WI38 (cell line): ENCODE results near the gene TRIM44.
"Not testable (repeated sequence)": the region's sequence is repeated elsewhere in the genome, so short reads cannot be mapped to it uniquely, and the experiment has no call there.

ENCODE experiments used
- H3K4me3 ChIP-seq: 2 replicates; pipeline ENCODE4 v1.5.1; 2011; ENCODE audit warnings: low read depth, mild to moderate bottlenecking, control low read depth, low read length
- TF ChIP-seq, protein P1 (sequence below): IDR thresholded peaks from 2 replicates; pipeline ENCODE4 v1.5.1; 2012; ENCODE audit warnings: low read depth, mild to moderate bottlenecking, control low read depth, low read length

TRIM44 gene

DNA sequence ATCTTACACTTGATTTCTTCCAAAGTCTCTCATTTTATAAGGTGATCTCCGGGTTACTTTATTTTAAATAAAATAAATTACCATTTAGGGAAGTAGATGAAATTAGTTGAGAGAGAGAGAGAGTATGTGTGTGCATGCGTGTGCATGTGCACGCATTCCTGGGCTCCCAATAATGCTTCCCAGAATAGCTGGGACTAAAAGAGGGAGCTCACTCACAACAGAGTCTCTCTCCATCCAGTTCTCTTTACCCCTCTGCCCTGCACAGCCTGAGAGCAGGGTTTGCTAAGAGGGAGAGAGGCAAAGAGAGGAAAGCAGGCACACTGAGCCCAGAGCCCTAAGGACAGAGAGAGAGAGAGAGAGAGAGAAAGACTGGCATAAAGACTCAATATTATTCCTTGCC, 11.3 kb upstream of the TRIM44 start:
- TF ChIP-seq, protein P1, sequence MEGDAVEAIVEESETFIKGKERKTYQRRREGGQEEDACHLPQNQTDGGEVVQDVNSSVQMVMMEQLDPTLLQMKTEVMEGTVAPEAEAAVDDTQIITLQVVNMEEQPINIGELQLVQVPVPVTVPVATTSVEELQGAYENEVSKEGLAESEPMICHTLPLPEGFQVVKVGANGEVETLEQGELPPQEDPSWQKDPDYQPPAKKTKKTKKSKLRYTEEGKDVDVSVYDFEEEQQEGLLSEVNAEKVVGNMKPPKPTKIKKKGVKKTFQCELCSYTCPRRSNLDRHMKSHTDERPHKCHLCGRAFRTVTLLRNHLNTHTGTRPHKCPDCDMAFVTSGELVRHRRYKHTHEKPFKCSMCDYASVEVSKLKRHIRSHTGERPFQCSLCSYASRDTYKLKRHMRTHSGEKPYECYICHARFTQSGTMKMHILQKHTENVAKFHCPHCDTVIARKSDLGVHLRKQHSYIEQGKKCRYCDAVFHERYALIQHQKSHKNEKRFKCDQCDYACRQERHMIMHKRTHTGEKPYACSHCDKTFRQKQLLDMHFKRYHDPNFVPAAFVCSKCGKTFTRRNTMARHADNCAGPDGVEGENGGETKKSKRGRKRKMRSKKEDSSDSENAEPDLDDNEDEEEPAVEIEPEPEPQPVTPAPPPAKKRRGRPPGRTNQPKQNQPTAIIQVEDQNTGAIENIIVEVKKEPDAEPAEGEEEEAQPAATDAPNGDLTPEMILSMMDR = no peak
- H3K4me3 ChIP-seq = no peak overlapping the region

DNA sequence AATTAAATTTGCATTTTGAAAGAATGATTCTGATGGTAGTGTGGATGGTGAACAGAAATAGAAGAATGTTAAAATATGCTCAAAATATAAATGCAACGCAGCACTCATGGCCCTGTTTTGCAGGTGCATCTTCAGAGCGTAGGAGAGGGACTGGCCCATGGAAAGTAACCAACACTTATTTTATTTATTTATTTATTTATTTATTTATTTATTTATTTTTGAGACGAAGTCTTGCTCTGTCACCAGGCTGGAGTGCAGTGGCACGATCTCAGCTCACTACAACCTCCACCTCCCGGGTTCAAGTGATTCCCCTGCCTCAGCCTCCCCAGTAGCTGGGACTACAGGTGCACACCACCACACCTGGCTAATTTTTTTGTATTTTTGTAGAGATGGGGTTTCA, 9.8 kb upstream of the TRIM44 start:
- not testable (repeated sequence) for H3K4me3 ChIP-seq

DNA sequence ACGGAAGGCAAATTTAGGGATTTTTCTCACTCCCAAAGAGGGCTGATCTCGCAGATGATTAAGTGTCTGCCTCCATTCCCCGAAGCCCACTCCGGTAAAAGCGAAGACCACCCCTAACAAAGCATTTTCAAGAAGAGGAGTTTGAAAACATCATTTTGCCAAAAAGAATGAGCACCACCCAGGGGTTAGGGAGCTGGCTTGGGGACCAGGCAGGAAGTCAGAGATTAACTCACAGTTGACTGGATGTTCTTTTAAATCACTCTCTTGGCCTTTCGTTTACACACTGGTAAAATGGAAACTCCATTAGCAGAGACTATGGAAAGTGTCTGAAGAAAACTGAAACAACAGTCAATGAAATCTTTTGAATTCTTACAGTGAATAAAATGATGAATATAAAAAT, 7.9 kb upstream of the TRIM44 start:
- H3K4me3 ChIP-seq = no peak overlapping the region
- TF ChIP-seq, protein P1 = no peak

DNA sequence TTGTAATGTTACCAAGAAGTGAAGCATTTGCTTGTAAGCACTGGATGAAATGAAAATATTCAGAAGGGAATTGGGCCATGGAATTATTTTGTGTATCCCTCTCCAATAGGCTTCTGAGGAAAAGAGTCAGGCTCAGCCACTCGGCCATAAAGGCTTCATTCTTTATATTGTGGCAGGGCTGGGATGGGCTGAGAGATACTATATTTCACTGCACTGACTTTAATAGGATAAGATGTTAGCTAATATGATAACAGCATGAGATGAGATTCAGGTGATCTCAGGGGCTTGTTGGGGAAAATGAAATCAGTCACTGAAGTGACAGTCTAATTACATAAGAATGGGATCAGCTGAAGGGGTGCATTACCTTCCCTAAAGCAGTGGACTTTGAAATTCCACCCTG, 7.3 kb upstream of the TRIM44 start:
- TF ChIP-seq, protein P1 = no peak
- H3K4me3 ChIP-seq = no peak overlapping the region

DNA sequence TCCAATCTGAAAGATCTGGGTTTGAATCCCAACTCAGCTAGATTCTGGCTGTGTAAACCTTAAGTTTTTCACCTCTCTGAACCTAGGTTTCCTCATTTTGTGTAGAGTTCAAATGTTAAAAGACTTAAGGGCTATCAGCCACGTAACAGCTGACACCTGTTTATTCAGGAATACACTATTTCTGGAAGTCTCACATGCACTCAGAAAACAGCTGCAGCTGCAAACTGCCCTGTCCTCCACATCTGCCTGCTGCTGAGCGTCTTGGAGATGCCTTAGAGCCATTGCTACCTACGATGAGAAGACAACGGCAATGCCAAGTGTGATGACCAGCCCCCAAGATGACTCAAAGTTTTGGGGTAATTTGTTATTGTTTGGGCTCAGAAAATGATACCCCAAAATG, 6.7 kb upstream of the TRIM44 start:
- H3K4me3 ChIP-seq = no peak overlapping the region
- TF ChIP-seq, protein P1 = no peak

DNA sequence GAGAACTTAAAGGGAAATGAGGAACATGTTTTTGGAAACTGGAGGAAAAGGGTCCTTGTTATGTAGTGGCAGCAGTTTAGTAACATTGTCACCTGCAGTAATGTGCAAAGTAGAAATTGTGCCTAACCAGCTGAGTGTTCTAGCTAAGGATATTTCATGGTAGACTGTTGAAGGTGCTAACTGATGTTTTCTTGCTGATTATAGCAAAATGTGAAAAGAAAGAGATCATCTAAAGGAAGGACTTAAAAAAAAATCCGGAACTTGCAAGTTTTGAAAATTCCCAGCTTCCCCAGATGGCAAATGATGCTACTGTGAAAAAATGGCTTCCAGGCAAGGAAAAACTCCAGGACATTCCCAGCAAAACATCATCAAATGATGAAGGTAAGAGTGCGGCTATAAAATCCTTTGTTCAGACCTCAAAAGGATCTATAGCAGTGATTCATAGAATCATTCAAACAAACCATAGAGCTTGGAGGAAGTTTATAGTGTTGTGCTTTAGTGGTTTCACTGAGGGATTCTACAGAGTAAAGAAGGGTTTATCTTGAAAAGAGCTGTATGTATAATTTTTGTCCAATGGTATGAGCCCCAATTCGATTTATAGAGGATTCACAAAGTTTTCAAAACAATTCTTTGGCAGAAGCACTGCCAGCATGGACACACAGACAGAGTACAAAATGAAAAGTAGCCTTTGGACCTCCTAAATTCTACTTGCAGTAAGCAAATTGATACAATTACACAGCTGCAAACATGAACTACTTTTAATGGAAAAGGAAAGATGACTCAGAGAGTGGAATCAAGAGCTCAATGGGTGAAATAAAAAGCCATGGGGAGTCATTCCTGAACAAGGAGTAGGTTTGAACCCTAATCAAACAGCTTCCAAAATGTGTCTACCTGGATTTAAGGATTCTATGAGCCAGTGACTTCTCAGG, 4.3 kb upstream of the TRIM44 start:
- TF ChIP-seq, protein P1 = no peak
- H3K4me3 ChIP-seq = no peak overlapping the region

DNA sequence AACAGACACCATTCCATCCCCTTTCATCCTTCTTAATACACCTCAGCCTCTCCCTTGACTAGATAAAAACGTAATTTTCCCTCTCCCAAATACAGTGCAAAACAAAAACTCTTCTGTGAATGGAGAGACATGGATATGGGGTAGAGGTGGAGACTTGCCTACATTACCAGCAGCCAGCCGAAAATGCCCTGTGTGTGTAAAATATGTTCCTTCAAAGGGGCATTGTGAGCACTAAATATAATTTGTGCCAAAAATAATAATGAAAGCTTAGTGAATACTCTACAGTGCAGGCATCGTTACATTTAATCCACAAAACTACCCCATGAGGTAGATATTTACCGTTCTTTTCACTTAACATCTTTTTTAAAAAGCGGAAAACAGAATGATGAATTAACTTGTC, 1.0 kb upstream of the TRIM44 start:
- TF ChIP-seq, protein P1 = no peak
- H3K4me3 ChIP-seq = peak overlapping the region; percentile 71
